Heart right ventricle (tissue), 16 donors: ENCODE measurements around the gene KLF2. TPM values are rescaled to one million over a fixed set of nuclear protein-coding genes. Genes with fewer than 3 reads are reported as not detected.
A peak's percentile ranks its signal among the peaks of the same experiment; 100 is the strongest.

ENCODE experiments used
- ATAC-seq, 8 donors: fragments of 200-7000 bp; cut with Tn5 transposase; one replicate each; pipeline ENCODE4 v1.9.1; 2020; ENCODE audit warnings: mild to moderate bottlenecking in 8 of 8, moderate library complexity in 8 of 8, moderate number of reproducible peaks in 1 of 8
- DNase-seq, 2 donors: peaks; one replicate each; pipeline ENCODE4 v3.0.0-alpha.2; 2020
- H3K27ac ChIP-seq, 10 donors: fragments of 200-600 bp; sonication (generic) in 2 of 10; one replicate each; pipeline versions ENCODE4 v1.5.0 to v1.8.0; 2020 to 2022; ENCODE audit warnings: mild to moderate bottlenecking in 3 of 10
- H3K27me3 ChIP-seq, 7 donors: fragments of 200-600 bp; one replicate each; pipeline ENCODE4 v1.8.0; 2021 to 2022; ENCODE audit warnings: mild to moderate bottlenecking in 2 of 7
- H3K36me3 ChIP-seq, 9 donors: fragments of 200-600 bp; sonication (generic) in 1 of 9; one replicate each; pipeline versions ENCODE4 v1.5.0 to v1.8.0; 2020 to 2022; ENCODE audit warnings: mild to moderate bottlenecking in 2 of 9
- H3K4me1 ChIP-seq, 9 donors: fragments of 200-600 bp; sonication (generic) in 1 of 9; one replicate each; pipeline versions ENCODE4 v1.5.0 to v1.8.0; 2020 to 2022; ENCODE audit warnings: mild to moderate bottlenecking in 4 of 9
- H3K4me3 ChIP-seq, 10 donors: fragments of 200-600 bp; sonication (generic) in 2 of 10; one replicate each; pipeline versions ENCODE4 v1.5.0 to v1.8.0; 2020 to 2022; ENCODE audit warnings: mild to moderate bottlenecking in 7 of 10, moderate library complexity in 2 of 10
- H3K9me3 ChIP-seq, 11 donors: fragments of 200-600 bp in 10 of 11; sonication (generic) in 2 of 11; one replicate each; pipeline versions ENCODE4 v1.5.0 to v1.8.0; 2013 to 2022; ENCODE audit warnings: mild to moderate bottlenecking in 2 of 11, control low read depth in 1 of 11, moderate library complexity in 1 of 11
- WGBS, 2 donors: extraction: QIAGEN DNeasy Blood & Tissue Kit; methylation state at CpG; one replicate each; pipeline ENCODE4 v1.1.7; 2013; ENCODE audit warnings: inconsistent platforms in 1 of 2; 5-methylcytosine and 5-hydroxymethylcytosine counted together
- intact Hi-C, 10 donors: fragments of 100-400 bp; cut with DNase I; formaldehyde crosslinking; loops; one replicate each; pipeline versions ENCODE4 v1.11.1 to v1.14.2; 2022
- polyA plus RNA-seq, 2 donors: library from polyadenylated mRNA; stranded (reverse); fragments of 200-250 nt; gene quantifications; one replicate each; pipeline ENCODE4 v1.2.3, GENCODE V29; 2013
- total RNA-seq, 10 donors: library from RNA; stranded (reverse); fragmentation: NEBNext Ultra II Directional in 3 of 10; extraction: Animal tissue kit (Norgen Biotek cat#: 25700) in 3 of 10; gene quantifications; one replicate each; pipeline versions ENCODE4 v1.2.1 to v1.2.4, GENCODE V29; 2021 to 2023
- TF ChIP-seq, protein P1 (sequence below), 9 donors: fragments of 200-600 bp; sonication (generic) in 2 of 9; IDR thresholded peaks; one replicate each; pipeline versions ENCODE4 v1.5.0 to v1.8.0; 2021 to 2022; ENCODE audit warnings: antibody characterized with exemption in 9 of 9, mild to moderate bottlenecking in 5 of 9, moderate library complexity in 1 of 9
- donor health status: Arrhythmogenic right ventricular cardiomyopathy.
- donor health status: ischemic (EF 13 %, LVEDD 7.1; RV severe dilation, severe dysfunction).
- donor health status: healthy with polysubstance abuse.
- donor health status: DM: no; HTN: yes; CAD: no.
- donor health status: DM: no; HTN: no; CAD: no.
- donor health status: ischemic (EF 25% LVEDD 6.9; RV normal size, moderate dysfunction).
- donor health status: ischemic (EF 25% LVEDD 5.7; RV mildly dilated, moderate dysfunction).
- donor health status: healthy.
- donor health status: DM: yes; HTN: yes; CAD: no.
- donor health status: Ischemic cardiomyopathy.
- donor health status: ischemic (EF 35%, LVEDD 5.7; RV mildly dilated, moderate dysfunction).
- donor health status: nonischemic (EF 11% LVEDD 7.7; RV severe dilation, severe dysfunction).
- donor health status: DM: yes; HTN: yes; CAD: no.
- donor health status: PGD.
- donor health status: ischemic (EF 29% LVEDD 5.4; RV normal size, mild dysfunction).
- donor health status: nonischemic (EF 23%, LVEDD 6.1; RV moderate dilation, normal function).

The KLF2 gene
- total and polyA plus RNA-seq, 12 donors, result 22.4 to 76.2 (median 50.4) TPM

- Histone ChIP-seq H3K4me3 (no peak overlapping the region), H3K27ac (peak overlapping the region in 9 of 10 donors; percentile 1 to 52 (median 35)), H3K36me3 (no peaks in the 10 kb centered on the region), H3K9me3 (no peaks in the 10 kb centered on the region), H3K4me1 (peaks cover 7 to 61% (median 40%) of the 10 kb centered on the region in 9 donors), H3K27me3 (no peaks in the 10 kb centered on the region)
- ATAC-seq (no peak), DNase-seq (no peak)
- TF ChIP-seq, protein P1, sequence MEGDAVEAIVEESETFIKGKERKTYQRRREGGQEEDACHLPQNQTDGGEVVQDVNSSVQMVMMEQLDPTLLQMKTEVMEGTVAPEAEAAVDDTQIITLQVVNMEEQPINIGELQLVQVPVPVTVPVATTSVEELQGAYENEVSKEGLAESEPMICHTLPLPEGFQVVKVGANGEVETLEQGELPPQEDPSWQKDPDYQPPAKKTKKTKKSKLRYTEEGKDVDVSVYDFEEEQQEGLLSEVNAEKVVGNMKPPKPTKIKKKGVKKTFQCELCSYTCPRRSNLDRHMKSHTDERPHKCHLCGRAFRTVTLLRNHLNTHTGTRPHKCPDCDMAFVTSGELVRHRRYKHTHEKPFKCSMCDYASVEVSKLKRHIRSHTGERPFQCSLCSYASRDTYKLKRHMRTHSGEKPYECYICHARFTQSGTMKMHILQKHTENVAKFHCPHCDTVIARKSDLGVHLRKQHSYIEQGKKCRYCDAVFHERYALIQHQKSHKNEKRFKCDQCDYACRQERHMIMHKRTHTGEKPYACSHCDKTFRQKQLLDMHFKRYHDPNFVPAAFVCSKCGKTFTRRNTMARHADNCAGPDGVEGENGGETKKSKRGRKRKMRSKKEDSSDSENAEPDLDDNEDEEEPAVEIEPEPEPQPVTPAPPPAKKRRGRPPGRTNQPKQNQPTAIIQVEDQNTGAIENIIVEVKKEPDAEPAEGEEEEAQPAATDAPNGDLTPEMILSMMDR (IDR thresholded peaks at IDR 0.05), result no peak
- intact Hi-C loops, result loop anchor here in 2 of 10 donors (5.0 to 10.0 kb wide), 2 partner anchors 65 to 67 kb away; no protein-coding TSS in a partner anchor
- WGBS, 2 donors, result 59 to 76% methylated on average over 7 of the region's 7 CpGs
Observed at GRCh38 chr19:16319481-16319880, 5.1 kb upstream of the KLF2 start.

DNA sequence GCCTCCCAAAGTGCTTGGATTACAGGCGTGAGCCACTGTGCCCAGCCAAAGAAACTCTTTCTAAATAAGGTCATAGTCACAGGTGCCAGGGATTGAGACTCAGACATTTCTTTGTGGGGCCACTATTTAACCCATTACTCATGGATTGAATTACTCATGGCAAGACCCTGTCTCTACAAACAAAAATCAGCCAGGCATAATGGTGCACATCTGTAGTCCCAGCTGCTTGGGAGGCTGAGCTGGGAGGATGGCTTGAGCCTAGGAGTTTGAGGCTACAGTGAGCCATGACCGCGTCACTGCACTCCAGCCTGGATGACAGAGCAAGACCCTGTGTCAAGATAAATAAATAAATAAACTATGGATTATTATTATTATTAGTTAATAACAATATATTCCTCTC, 3.6 kb upstream of the KLF2 start:
- 95 to 98% methylated on average over 3 of the region's 3 CpGs for WGBS, 2 donors
- peaks cover 0 to 46% (median 25%) of the 10 kb centered on the region in 9 donors for H3K4me1 ChIP-seq
- H3K9me3 ChIP-seq, result no peaks in the 10 kb centered on the region
- intact Hi-C loops, result loop anchor here in 5 of 10 donors (5.0 to 10.0 kb wide), 6 partner anchors 34 to 74 kb away; no protein-coding TSS in a partner anchor
- H3K36me3 ChIP-seq, result peaks cover 0 to 10% (median 4%) of the 10 kb centered on the region in 9 donors
- TF ChIP-seq, protein P1 (IDR thresholded peaks at IDR 0.05), result no peak
- no peak for DNase-seq
- H3K27me3 ChIP-seq, result no peaks in the 10 kb centered on the region
- H3K4me3 ChIP-seq, result no peak overlapping the region
- no peak for ATAC-seq
- H3K27ac ChIP-seq, result no peak overlapping the region

DNA sequence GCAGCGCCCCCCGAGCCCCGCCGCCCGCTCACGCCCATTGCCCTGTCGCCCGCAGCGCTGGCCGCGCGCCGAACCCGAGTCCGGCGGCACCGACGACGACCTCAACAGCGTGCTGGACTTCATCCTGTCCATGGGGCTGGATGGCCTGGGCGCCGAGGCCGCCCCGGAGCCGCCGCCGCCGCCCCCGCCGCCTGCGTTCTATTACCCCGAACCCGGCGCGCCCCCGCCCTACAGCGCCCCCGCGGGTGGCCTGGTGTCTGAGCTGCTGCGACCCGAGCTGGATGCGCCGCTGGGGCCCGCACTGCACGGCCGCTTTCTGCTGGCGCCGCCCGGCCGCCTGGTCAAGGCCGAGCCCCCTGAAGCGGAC, 518 bp downstream of the KLF2 start:
- TF ChIP-seq, protein P1 (IDR thresholded peaks at IDR 0.05), result peak in 3 of 9 donors; percentile 24 to 35 (median 31)
- H3K9me3 ChIP-seq, result no peaks in the 10 kb centered on the region
- peak overlapping the region; percentile 56 to 96 (median 87) for H3K4me3 ChIP-seq
- 1 to 2% methylated on average over 42 to 52 of the region's 52 CpGs for WGBS, 2 donors
- peak overlapping the region; percentile 93 to 99 (median 98) for H3K27ac ChIP-seq
- no peaks in the 10 kb centered on the region for H3K27me3 ChIP-seq
- H3K36me3 ChIP-seq, result peaks cover 4 to 35% (median 25%) of the 10 kb centered on the region in 9 donors
- H3K4me1 ChIP-seq, result peaks cover 0 to 45% (median 35%) of the 10 kb centered on the region in 9 donors
- intact Hi-C loops, result loop anchor here in 7 of 10 donors (2.0 to 10.0 kb wide), 7 partner anchors 50 to 78 kb away; no protein-coding TSS in a partner anchor
- peak in 1 of 2 donors; percentile 67 for DNase-seq
- ATAC-seq, result peak in 4 of 8 donors; percentile 0 to 7 (median 1)

GRCh38 chr19:16325641-16326400, 1.2 kb downstream of the KLF2 start:
- Histone ChIP-seq H3K4me1 (peaks cover 0 to 52% (median 35%) of the 10 kb centered on the region in 9 donors), H3K36me3 (peaks cover 4 to 35% (median 25%) of the 10 kb centered on the region in 9 donors), H3K27ac (peak overlapping the region; percentile 93 to 99 (median 97)), H3K4me3 (peak overlapping the region; percentile 61 to 96 (median 87)), H3K9me3 (no peaks in the 10 kb centered on the region), H3K27me3 (no peaks in the 10 kb centered on the region)
- ATAC-seq (no peak), DNase-seq (peak in 1 of 2 donors; percentile 55)
- TF ChIP-seq, protein P1 (IDR thresholded peaks at IDR 0.05), result no peak
- WGBS, 2 donors, result 6 to 7% methylated on average over 64 to 82 of the region's 82 CpGs
- intact Hi-C loops, result loop anchor here in 7 of 10 donors (2.0 to 10.0 kb wide), 7 partner anchors 49 to 79 kb away; no protein-coding TSS in a partner anchor
